ENCODE measurements around the gene PTPRN2.
"Not testable (repeated sequence)": the region's sequence is repeated elsewhere in the genome, so short reads cannot be mapped to it uniquely, and the experiment has no call there.

The PTPRN2 gene

GRCh38 chr7:158386355-158386618 is 201.3 kb downstream of the PTPRN2 start:
- CTCF ChIA-PET = no interaction called here
- no peak for DNase-seq
- Mint-ChIP-seq H3K4me1 (no peaks in the 10 kb centered on the region), H3K27me3 (no peaks in the 10 kb centered on the region), H3K36me3 (no peaks in the 10 kb centered on the region), H3K9me3 (peaks cover 2% of the 10 kb centered on the region), H3K4me3 (no peak overlapping the region), H3K27ac (no peak overlapping the region)

GRCh38 chr7:158385496-158386354 is 201.9 kb downstream of the PTPRN2 start:
- H3K36me3 Mint-ChIP-seq, DNase-seq, H3K4me3 Mint-ChIP-seq, H3K4me1 Mint-ChIP-seq, H3K9me3 Mint-ChIP-seq, H3K27ac Mint-ChIP-seq, H3K27me3 Mint-ChIP-seq, CTCF ChIA-PET: not testable (repeated sequence)

- Mint-ChIP-seq H3K27me3 (no peaks in the 10 kb centered on the region), H3K27ac (no peak overlapping the region), H3K4me3 (no peak overlapping the region), H3K9me3 (peaks cover 12% of the 10 kb centered on the region), H3K4me1 (no peaks in the 10 kb centered on the region), H3K36me3 (no peaks in the 10 kb centered on the region)
- CTCF ChIA-PET = no interaction called here
- DNase-seq = no peak
Observed at GRCh38 chr7:158384746-158385145, 202.9 kb downstream of the PTPRN2 start.

DNA sequence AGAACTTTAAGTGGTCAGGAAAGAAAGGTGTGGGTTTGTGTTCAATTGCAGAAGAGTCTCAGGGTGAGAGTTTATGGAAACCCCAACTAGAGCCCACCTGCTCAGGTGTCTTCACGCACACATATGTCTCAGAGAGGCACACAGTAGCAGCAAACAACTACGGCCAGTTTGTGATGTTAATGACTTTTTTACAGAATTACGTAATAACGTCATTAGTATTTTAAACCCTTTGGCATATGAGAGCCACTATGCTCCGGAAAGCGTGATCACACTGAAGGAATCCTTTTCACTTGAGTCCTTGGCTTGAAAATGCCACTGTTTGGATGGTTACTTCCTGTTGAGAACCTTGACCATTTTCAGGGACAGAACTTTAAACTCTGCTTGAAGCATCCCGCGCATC is 204.0 kb downstream of the PTPRN2 start:
- Mint-ChIP-seq H3K36me3 (no peaks in the 10 kb centered on the region), H3K9me3 (peaks cover 19% of the 10 kb centered on the region), H3K4me1 (no peaks in the 10 kb centered on the region), H3K27ac (no peak overlapping the region), H3K4me3 (no peak overlapping the region), H3K27me3 (no peaks in the 10 kb centered on the region)
- DNase-seq = no peak
- CTCF ChIA-PET = no interaction called here

DNA sequence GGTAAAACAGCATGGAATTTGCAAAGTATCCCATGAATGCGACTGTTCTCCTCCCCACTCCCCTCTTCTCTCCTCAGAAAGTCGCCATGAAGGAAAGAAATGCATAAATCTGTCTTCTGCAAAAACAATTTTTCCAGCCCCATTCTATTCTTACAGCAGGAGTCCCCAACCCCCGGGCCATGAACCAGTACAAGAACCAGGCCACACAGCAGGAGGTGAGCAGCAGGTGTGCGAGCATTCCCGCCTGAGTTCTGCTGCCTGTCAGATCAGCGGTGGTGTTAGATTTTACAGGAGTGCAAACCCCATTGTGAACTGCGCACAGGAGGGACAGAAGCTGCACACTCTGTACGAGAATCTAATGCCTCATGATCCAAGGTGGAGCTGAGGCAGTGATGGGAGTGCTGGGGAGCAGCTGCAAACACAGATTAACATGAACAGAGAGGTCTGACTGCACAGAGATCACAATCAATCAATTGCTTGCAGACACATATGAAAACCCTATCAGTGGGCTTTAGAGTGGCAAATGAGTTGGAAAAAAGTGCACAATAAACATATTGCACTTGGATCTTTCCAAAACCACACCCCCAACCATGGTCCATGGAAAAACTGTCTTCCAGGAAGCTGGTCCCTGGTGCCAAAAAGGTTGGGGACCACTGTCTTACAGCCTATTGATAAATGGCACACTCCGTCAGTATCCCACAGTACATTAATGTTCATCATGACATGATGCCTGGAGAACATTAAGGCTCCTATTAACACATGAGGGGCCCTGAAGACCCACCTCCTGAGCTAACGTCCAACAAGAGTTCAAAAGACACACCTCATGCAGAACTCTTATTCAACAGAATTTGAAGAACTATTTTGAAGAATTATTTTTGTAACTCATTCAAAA is 205.0 kb downstream of the PTPRN2 start:
- Mint-ChIP-seq H3K36me3 (no peaks in the 10 kb centered on the region), H3K4me3 (no peak overlapping the region), H3K27ac (no peak overlapping the region), H3K9me3 (peaks cover 24% of the 10 kb centered on the region), H3K4me1 (no peaks in the 10 kb centered on the region), H3K27me3 (no peaks in the 10 kb centered on the region)
- CTCF ChIA-PET = no interaction called here
- DNase-seq = no peak

DNA sequence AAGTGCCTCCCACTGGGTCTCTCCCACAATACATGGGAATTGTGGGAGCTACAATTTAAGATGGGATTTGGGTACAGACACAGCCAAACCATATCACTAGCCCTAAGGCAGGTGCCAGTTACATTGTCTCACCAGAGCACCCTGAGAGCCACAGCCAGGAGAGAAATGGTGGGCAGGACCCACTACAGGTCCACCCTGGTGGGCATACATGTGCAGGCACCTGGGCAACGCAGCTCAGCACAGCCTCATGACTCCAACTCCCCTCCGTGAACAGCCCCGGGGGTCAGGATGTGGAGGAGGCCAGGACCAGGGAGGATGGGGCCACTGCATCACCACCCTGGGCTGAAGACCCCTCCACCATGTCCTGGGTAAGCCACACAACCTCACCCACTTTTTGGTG is 205.7 kb downstream of the PTPRN2 start:
- CTCF ChIA-PET = no interaction called here
- no peaks in the 10 kb centered on the region for H3K4me1 Mint-ChIP-seq
- no peak overlapping the region for H3K27ac Mint-ChIP-seq
- no peak overlapping the region for H3K4me3 Mint-ChIP-seq
- no peak for DNase-seq
- H3K27me3 Mint-ChIP-seq = no peaks in the 10 kb centered on the region
- peaks cover 29% of the 10 kb centered on the region for H3K9me3 Mint-ChIP-seq
- no peaks in the 10 kb centered on the region for H3K36me3 Mint-ChIP-seq

GRCh38 chr7:158378978-158379377 is 208.6 kb downstream of the PTPRN2 start:
- Mint-ChIP-seq H3K27ac (no peak overlapping the region), H3K4me1 (no peaks in the 10 kb centered on the region), H3K9me3 (peaks cover 32% of the 10 kb centered on the region), H3K4me3 (no peak overlapping the region), H3K36me3 (no peaks in the 10 kb centered on the region), H3K27me3 (no peaks in the 10 kb centered on the region)
- no peak for DNase-seq
- CTCF ChIA-PET = no interaction called here

DNA sequence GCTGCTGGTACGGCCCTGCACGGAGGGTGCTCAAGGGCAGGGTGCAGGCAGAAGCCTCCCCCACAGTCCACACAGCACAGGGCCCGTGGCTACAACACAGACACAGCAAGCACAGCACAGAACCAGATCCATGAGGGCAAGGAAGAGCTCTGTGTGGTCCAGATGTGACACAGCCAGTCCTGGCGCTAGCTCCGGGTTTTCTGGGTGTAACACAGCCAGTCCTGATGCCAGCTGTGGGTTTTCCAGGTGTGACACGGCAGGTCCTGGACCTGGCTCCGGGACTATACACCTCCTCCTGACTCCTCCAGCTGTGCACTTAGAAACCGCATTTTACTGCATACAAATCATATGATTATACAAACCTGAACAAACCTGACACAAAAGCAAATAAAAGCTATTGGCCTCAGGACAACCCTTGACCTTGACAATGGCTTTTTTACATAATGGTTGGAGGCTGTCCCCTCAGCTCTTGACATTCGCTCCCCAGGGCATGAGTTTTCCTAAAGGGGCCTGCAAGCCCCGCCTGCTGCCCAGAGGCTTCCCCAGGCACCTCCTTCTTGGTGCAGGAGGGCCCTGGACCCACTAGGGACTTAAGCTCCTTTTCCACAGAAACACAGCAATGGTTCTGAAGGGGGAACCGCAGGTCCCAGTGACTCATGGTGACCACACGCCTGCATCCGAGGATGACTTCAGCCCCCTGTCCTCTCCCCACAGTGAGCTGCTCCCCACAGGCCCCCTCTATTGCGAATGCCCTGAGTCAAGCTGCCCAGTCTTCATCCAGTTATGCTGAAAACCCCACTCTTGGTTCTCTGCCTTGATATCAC is 209.6 kb downstream of the PTPRN2 start:
- Mint-ChIP-seq H3K4me1 (no peaks in the 10 kb centered on the region), H3K9me3 (peaks cover 32% of the 10 kb centered on the region), H3K27me3 (no peaks in the 10 kb centered on the region), H3K4me3 (no peak overlapping the region), H3K27ac (no peak overlapping the region), H3K36me3 (no peaks in the 10 kb centered on the region)
- CTCF ChIA-PET = no interaction called here
- no peak for DNase-seq

GRCh38 chr7:158376839-158377186 is 210.8 kb downstream of the PTPRN2 start:
- not testable (repeated sequence) for H3K4me3 Mint-ChIP-seq

GRCh38 chr7:158376146-158376838 is 211.3 kb downstream of the PTPRN2 start:
- H3K27ac Mint-ChIP-seq, H3K27me3 Mint-ChIP-seq, H3K36me3 Mint-ChIP-seq, H3K4me1 Mint-ChIP-seq, H3K4me3 Mint-ChIP-seq, CTCF ChIA-PET, DNase-seq: not testable (repeated sequence)
- peaks cover 30% of the 10 kb centered on the region for H3K9me3 Mint-ChIP-seq

More at GRCh38 chr7:158376839-158377186, 210.8 kb downstream of the PTPRN2 start:
- H3K27me3 Mint-ChIP-seq, CTCF ChIA-PET, H3K36me3 Mint-ChIP-seq, H3K27ac Mint-ChIP-seq, DNase-seq, H3K4me1 Mint-ChIP-seq: not testable (repeated sequence)
- peaks cover 32% of the 10 kb centered on the region for H3K9me3 Mint-ChIP-seq

DNA sequence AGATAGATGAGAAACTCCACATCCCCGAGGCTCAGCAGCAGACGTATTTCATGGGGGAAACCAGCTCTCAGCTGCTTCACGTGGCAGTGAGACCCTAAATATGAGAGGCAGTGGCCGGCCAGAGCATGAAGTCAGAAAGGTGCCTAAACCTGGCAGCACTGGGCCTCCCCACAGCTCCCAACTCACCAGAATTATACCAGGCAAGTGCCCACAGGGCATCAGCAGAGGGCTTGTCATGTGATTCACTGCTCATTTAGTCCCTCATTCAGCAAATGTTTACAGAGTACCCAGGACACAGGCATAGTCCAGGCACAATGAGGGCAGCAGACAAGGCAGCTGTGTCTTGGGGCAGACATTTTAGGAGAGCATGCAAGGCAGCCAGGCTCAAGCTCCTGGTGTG is 212.6 kb downstream of the PTPRN2 start:
- Mint-ChIP-seq H3K27me3 (no peaks in the 10 kb centered on the region), H3K4me3 (no peak overlapping the region), H3K36me3 (no peaks in the 10 kb centered on the region), H3K9me3 (peaks cover 21% of the 10 kb centered on the region), H3K27ac (no peak overlapping the region), H3K4me1 (no peaks in the 10 kb centered on the region)
- CTCF ChIA-PET = no interaction called here
- no peak for DNase-seq

GRCh38 chr7:158374586-158374985 is 213.0 kb downstream of the PTPRN2 start:
- Mint-ChIP-seq H3K4me3 (no peak overlapping the region), H3K27ac (no peak overlapping the region), H3K9me3 (peaks cover 19% of the 10 kb centered on the region), H3K36me3 (no peaks in the 10 kb centered on the region), H3K4me1 (no peaks in the 10 kb centered on the region), H3K27me3 (no peaks in the 10 kb centered on the region)
- CTCF ChIA-PET = no interaction called here
- no peak for DNase-seq

- H3K4me3 Mint-ChIP-seq = no peak overlapping the region
- no peaks in the 10 kb centered on the region for H3K27me3 Mint-ChIP-seq
- no peak overlapping the region for H3K27ac Mint-ChIP-seq
- H3K36me3 Mint-ChIP-seq = no peaks in the 10 kb centered on the region
- H3K4me1 Mint-ChIP-seq = no peaks in the 10 kb centered on the region
- CTCF ChIA-PET = no interaction called here
- DNase-seq = no peak
- H3K9me3 Mint-ChIP-seq = peaks cover 14% of the 10 kb centered on the region
Observed at GRCh38 chr7:158374146-158374545, 213.5 kb downstream of the PTPRN2 start.

DNA sequence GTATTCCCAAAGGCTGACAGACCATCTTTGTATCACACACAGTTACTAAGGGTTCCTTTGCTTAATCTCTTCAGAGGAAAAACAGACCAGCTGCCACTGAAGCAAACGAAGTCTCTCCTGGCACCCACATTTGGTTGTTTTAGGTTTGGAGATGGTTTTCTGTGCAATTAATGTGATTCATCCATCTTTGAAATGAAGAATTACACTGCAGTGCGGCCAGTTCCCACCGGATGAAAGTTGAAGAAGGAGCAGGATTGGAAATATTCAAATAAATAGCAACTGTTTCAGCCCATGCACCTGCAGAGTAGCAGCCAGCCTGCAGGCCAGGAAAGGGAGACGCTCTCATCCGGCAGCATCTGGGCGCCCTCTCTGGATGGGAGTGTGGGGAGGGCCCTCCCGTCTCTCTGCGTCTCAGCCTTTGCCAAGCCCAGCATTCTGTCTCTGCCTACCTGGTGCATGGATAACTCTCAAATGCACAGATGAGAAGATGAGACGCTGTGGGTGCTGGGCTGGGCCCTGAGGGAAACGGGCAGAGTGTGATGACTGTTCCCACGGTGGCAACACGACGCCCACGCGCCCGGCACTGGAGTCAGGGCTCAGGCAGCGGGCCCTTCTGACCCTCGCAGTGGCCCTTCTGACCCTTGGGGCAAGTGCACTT is 214.0 kb downstream of the PTPRN2 start:
- no peaks in the 10 kb centered on the region for H3K36me3 Mint-ChIP-seq
- H3K27me3 Mint-ChIP-seq = no peaks in the 10 kb centered on the region
- no peaks in the 10 kb centered on the region for H3K4me1 Mint-ChIP-seq
- H3K27ac Mint-ChIP-seq = no peak overlapping the region
- H3K4me3 Mint-ChIP-seq = no peak overlapping the region
- H3K9me3 Mint-ChIP-seq = peaks cover 13% of the 10 kb centered on the region
- CTCF ChIA-PET = no interaction called here
- no peak for DNase-seq

Data from activated naive CD4-positive, alpha-beta T cell treated with anti-CD3 and anti-CD28 coated beads, Interleukin-2, amount 10 ng/mL, durations not matched to agents 7 days and 5 days (primary cell).